ENCODE results near the gene GARNL3. TPM values are rescaled to one million over a fixed set of nuclear protein-coding genes. Genes with fewer than 3 reads are reported as not detected.

GARNL3 gene
- total and polyA plus RNA-seq, 2 donors (not counting 3 experiments of a cell fraction or from before 2014, with no cell fraction given) = 1.4 to 8.3 TPM

DNA sequence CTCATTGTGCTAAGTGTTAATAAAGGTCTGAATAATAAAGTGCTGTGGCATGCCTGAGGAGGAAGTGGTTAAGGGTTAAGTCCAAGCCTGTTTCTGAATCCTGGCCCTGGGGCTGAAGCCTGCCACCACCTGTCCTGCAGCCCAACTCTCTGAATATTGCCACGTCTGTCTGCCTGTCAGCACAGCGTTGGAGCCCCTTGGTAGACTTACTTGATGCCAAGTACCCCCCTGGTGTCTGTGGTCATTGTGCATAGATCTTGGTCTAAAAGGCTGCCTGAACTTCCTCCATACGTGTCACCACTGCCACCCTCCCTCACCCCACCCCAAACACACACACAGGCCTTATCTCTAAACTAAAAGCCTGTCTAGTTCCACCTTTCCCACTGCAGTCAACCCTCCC lies 97.0 kb downstream of the GARNL3 start:
- intact Hi-C loops (cut with micrococcal nuclease) (no loop called here), dilution Hi-C loops (cut with MboI; ENCODE audit: extremely low pct_ligation_motif_present, low sequenced_read_pairs) (no loop called here)
- Histone ChIP-seq H3K27me3 (ENCODE audit: control insufficient read depth in 2 of 2, insufficient read depth in 2 of 2, low read length in 2 of 2) (no peaks in the 10 kb centered on the region), H3K36me3 (ENCODE audit: control insufficient read depth in 2 of 2, extremely low read depth in 1 of 2, insufficient read depth in 2 of 2, low read length in 2 of 2) (no peaks in the 10 kb centered on the region), H3K79me2 (ENCODE audit: control insufficient read depth, insufficient read depth, low read length) (no peaks in the 10 kb centered on the region), H3K4me2 (ENCODE audit: insufficient read depth, low read length) (no peak overlapping the region), H3K4me1 (ENCODE audit: control insufficient read depth, extremely low read depth, insufficient read depth, low read length) (no peaks in the 10 kb centered on the region), H3K27ac (ENCODE audit: insufficient read depth, low read depth, low read length) (no peak overlapping the region), H3K4me3 (replicated peaks in 1 of 3; ENCODE audit: insufficient read depth in 1 of 3, low read depth in 1 of 3, low read length in 3 of 3) (no peak overlapping the region), H3K9me1 (replicated peaks; ENCODE audit: control insufficient read depth, extremely low read depth, insufficient read depth, low read length) (no peaks in the 10 kb centered on the region), H3K9me3 (replicated peaks; ENCODE audit: control insufficient read depth, insufficient read depth, low read length) (no peaks in the 10 kb centered on the region), H2AFZ (ENCODE audit: low read depth, low read length) (no peak overlapping the region), H4K20me1 (replicated peaks; ENCODE audit: control insufficient read depth, extremely low read depth, insufficient read depth, low read length) (no peaks in the 10 kb centered on the region), H3K9ac (replicated peaks; ENCODE audit: extremely low read depth, insufficient read depth, low read length) (no peak overlapping the region)
- FAIRE-seq (no peak), DNase-seq (ENCODE audit: low read depth, low spot score) (no peak)
- CTCF ChIA-PET = interaction anchor here (1.8 to 3.1 kb wide), 5 partner anchors 9 to 421 kb away, joined by 5 to 16 read pairs (median 9); no protein-coding TSS in a partner anchor
- BruUV-seq (replicated peaks) = no TSS peak
- TF ChIP-seq EZH2 (IDR thresholded peaks at IDR 0.05; ENCODE audit: borderline replicate concordance, low read depth, low read length, severe bottlenecking) (no peak), POLR2AphosphoS5 (IDR thresholded peaks at IDR 0.05; ENCODE audit: insufficient read depth, low read depth, low read length) (no peak), MYC (IDR thresholded peaks at IDR 0.05; ENCODE audit: low read depth, low read length) (no peak), FOS (IDR thresholded peaks at IDR 0.05; ENCODE audit: borderline replicate concordance, insufficient read depth, low read length) (no peak), POLR2A (IDR thresholded peaks at IDR 0.05; ENCODE audit: low read depth, low read length) (no peak), JUN (IDR thresholded peaks at IDR 0.05; ENCODE audit: borderline replicate concordance, insufficient read depth, insufficient read length, low read depth) (no peak), GATA2 (IDR thresholded peaks at IDR 0.05; ENCODE audit: insufficient read depth, insufficient read length, low read depth, low read length) (no peak)
- TF ChIP-seq, protein P1, sequence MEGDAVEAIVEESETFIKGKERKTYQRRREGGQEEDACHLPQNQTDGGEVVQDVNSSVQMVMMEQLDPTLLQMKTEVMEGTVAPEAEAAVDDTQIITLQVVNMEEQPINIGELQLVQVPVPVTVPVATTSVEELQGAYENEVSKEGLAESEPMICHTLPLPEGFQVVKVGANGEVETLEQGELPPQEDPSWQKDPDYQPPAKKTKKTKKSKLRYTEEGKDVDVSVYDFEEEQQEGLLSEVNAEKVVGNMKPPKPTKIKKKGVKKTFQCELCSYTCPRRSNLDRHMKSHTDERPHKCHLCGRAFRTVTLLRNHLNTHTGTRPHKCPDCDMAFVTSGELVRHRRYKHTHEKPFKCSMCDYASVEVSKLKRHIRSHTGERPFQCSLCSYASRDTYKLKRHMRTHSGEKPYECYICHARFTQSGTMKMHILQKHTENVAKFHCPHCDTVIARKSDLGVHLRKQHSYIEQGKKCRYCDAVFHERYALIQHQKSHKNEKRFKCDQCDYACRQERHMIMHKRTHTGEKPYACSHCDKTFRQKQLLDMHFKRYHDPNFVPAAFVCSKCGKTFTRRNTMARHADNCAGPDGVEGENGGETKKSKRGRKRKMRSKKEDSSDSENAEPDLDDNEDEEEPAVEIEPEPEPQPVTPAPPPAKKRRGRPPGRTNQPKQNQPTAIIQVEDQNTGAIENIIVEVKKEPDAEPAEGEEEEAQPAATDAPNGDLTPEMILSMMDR (IDR thresholded peaks at IDR 0.05; ENCODE audit: extremely low read depth in 1 of 2, insufficient read depth in 1 of 2, low read depth in 1 of 2, low read length in 2 of 2) = no peak
- POLR2A ChIA-PET = no interaction called here
